GM18858 (cell line): ENCODE results near the gene WNT9A.

ENCODE experiments used
- ATAC-seq: cut with Tn5 transposase; IDR thresholded peaks from one replicate; pipeline ENCODE4 v1.9.1; 2021; ENCODE audit not compliant: unreplicated experiment

The WNT9A gene

DNA sequence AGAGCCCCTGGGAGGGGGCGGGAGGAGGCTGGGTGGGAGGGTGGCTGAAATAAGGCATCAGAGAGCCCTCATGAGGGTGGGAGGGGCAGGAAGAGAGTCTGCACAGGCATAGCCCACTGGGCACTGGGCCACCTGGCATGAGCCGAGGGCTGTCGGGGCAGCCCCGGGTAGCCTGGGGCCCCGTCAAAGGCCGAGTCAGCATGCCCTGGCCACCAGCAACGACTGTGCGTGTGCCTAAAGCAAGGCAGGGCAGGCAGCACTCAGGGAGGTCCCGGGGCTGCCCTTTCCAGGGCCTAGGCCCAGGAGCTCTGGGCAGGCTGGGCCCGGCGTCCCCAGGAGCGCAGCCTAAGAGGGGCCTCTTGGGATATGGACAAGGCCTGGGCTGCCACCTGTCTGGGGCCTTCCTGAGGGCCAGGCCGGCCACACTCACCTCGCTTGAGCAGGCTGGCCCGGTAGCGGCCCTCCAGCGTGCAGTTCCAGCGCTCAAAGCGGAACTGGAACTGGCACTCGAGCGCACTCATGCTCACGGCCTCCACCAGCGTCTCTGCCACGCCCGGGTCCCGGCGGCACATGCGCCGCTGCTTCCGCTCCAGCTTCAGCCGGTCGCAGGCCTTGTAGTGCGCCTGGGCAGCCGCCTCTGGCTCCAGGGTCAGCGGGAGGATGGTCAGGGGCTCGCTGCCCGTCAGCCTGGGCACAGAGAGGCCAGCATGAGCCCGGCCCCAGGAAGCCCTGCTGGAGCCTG is 22.7 kb downstream of the WNT9A start:
- ATAC-seq: no peak

GRCh38 chr1:227924168-227924832 is 23.4 kb downstream of the WNT9A start:
- no peak for ATAC-seq

- ATAC-seq: no peak
These were observed 24.2 kb downstream of the WNT9A start for GRCh38 chr1:227923353-227924167.

GRCh38 chr1:227922501-227923352 is 25.0 kb downstream of the WNT9A start:
- no peak for ATAC-seq

DNA sequence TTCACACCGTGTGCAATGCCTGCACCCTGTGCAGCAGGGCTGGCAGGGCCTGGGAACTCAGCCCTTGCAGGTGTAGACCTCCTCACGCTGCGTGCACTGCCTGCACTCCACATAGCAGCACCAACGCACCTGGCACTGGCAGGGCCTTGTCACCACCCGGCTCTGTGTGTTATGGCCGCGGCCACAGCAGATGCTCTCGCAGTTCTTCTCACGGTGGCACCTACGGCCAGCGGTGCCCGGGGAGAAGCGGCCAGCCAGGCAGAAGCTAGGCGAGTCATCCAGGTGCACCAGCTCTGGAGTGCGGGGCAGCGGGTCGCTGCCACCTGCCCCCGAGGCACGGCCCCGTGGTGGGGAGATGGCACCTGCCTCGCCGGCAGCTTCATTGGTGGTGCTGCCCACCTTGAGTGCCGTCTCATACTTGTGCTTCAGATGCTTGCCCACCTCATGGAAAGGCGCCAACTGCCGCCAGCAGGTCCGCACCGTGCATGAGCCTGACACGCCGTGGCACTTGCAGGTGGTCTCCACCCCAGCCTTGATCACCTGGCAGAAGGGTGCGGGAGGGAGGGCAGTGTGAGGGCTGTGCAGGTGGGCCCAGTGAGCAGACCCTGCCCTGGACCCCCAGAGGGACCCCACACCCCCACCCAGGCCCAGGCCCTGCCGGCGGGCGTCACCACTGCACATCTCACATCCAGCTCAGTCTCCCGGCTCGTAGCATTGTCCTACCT is 26.1 kb downstream of the WNT9A start:
- ATAC-seq: no peak

DNA sequence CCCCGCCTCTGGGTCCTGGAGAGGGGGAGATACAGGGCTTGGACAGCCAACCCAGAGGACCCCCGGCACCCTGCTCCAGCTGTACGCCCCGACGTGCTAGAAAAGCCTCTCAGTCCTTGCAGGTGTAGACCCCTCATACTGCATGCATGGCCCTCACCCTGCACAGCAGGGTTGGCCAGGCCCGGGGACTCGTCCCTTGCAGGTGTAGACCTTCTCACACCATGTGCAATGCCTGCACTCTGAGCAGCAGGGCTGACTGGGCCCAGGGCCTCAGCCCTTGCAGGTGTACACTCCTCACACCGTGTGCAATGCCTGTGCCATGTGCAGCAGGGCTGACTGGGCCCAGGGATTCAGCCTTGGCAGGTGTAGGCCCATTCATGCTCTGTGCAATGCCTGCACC is 26.8 kb downstream of the WNT9A start:
- ATAC-seq: no peak

DNA sequence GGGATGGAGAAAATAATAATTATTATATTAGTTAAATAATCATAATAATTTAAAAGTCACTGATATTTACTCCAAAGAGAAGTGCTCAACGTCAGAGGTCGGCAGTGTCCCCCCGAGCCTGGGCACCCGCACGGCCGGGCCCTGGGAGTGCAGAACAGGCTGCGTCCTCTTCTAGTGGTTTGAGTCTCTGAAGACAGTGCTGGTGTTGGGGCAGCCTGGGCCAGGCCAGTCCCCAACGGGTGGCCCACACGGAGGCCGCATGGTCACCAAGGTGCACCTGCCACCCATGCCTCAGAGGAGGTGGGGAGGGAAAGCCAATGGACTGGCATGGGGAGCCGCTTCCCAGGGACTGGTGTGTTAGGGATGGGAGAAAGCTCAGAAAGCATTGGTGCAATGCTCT is 27.3 kb downstream of the WNT9A start:
- ATAC-seq: no peak

- ATAC-seq: no peak
These were observed 27.8 kb downstream of the WNT9A start for GRCh38 chr1:227919906-227920305.

DNA sequence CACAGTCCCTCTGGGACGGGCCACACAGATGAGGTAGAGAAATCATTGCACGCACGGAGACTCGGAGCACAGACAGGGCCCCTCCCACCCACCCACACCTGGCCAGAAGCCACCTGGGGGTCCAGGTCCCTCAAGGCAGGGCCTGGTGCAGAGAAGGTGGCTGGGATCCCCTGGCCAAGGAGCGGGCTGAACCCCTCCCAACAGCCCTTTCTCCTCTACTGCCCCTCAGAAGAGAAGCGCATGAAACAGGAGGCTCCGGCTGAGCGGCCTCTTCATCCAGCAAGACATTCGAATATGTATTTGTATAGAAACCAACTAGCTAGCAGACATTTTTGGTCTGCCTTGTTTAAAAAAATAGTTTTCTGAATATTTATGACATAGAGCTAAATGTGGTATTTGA is 29.0 kb downstream of the WNT9A start:
- ATAC-seq: no peak

DNA sequence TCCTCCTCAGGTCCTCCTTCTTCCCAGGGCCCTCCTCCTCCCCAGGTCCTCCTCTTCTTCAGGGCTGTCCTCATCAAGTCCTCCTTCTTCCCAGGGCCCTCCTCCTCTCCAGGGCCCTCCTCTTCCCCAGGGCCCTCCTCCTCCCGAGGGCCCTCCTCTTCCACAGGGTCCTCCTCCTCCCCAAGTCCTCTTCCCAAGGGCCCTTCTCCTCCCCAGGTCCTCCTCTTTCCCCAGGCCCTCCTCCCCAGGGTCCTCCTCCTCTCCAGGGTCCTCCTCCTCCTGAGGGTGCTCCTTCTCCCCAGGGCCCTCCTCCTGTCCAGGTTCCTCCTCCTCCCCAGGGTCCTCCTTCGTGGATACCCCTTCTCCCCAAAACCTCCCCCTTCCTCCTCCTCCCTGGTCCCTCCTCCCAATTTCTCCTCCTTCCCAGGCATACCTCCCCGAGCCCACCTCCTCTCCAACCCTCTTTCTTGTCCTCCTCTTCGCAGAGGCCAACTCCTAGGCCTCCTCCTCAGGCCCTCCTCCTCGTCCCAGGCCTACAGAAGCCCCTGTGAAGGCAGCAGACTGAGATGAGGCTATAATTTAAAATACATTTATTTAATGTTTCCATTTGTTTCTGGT is 29.5 kb downstream of the WNT9A start:
- ATAC-seq: no peak

- ATAC-seq: no peak
These were observed 30.4 kb downstream of the WNT9A start for GRCh38 chr1:227917081-227917950.

DNA sequence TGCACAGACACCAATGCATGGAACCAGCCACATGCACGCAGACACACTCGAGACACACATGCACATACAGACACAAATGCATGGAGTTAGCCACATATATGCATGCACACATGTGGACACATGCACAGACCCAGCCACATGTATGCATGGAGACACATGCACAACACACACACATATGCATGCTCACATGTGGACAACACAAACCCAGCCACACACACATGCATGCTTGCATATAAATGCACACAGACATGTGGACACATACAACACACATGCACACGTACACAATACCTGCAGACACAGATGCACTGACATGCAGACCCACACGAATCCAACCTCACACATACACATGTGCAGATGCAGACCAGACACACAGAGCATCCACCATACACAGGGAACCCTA is 31.1 kb downstream of the WNT9A start:
- ATAC-seq: no peak

DNA sequence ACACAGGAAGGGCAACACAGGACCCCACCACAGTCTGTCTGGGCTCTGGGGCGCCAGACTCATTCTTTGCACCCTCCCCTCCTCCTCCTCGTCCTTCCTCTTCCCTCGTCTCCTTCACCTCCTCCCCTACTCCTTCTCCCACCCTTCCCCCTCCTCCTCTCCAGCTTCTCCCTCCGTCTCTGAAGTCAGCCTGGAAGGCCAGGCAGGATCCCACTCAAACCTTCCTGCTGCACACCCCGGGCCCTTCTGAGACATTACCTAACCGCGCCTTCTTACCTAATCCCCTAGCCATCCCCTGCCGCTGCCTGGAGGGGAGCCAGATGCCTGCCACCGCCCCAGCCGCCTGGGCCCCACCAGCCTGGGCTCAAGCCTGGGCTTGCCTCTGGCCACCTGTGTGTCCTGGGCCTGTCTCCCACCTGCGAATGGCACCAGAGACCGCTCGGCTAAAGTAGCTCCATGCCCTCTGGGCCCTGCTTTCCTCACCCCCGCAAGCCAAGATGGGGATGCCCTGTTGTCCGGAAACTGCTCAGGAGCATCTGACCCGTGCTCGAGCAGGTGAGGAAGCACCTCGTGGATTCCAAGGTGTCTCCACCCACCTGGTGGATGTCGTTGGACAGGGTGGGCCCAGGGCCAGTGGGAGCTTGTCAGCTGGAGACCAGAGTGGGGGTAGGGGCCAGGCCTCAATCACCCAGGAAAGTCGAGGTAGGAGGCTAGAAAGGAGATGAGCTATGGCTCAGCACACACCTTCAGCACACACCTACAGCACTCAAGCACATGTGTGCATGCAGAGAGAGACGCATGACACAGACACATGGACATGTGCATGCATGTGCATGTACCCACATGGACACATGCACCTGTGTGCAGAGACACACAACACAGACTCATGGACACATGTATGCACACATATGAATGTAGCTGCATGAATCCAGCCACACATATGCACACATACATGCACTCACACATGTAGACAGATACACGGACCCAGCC is 31.9 kb downstream of the WNT9A start:
- no peak for ATAC-seq

GRCh38 chr1:227914801-227915563 is 32.8 kb downstream of the WNT9A start:
- ATAC-seq: no peak

- no peak for ATAC-seq
These were observed 33.7 kb downstream of the WNT9A start for GRCh38 chr1:227913764-227914721.

GRCh38 chr1:227913396-227913763 is 34.4 kb downstream of the WNT9A start:
- no peak for ATAC-seq
